Activated CD8-positive, alpha-beta memory T cell treated with anti-CD3 and anti-CD28 coated beads for 4 hours (primary cell): Measurements from ENCODE around the gene SFMBT2.
"Not testable (repeated sequence)": the region's sequence is repeated elsewhere in the genome, so short reads cannot be mapped to it uniquely, and the experiment has no call there.

Experiments
- DNase-seq, 2 donors: peaks; one replicate each; pipeline ENCODE4 v3.0.0-alpha.2; 2020; ENCODE audit warnings: low read depth in 2 of 2

SFMBT2 gene

GRCh38 chr10:7401156-7401555 is 9.7 kb downstream of the SFMBT2 start:
- DNase-seq = no peak

- DNase-seq = no peak
Observed at GRCh38 chr10:7400068-7400715, 10.6 kb downstream of the SFMBT2 start.

GRCh38 chr10:7399533-7399932 is 11.3 kb downstream of the SFMBT2 start:
- no peak for DNase-seq

- no peak for DNase-seq
Observed at GRCh38 chr10:7397049-7398035, 13.5 kb downstream of the SFMBT2 start.

- not testable (repeated sequence) for DNase-seq
Observed at GRCh38 chr10:7392301-7392700, 18.5 kb downstream of the SFMBT2 start.

- no peak for DNase-seq
Observed at GRCh38 chr10:7391748-7392147, 19.1 kb downstream of the SFMBT2 start.

GRCh38 chr10:7390689-7391110 is 20.1 kb downstream of the SFMBT2 start:
- DNase-seq = not testable (repeated sequence)

- no peak for DNase-seq
Observed at GRCh38 chr10:7389844-7390243, 21.0 kb downstream of the SFMBT2 start.

GRCh38 chr10:7389346-7389745 is 21.5 kb downstream of the SFMBT2 start:
- no peak for DNase-seq

- no peak for DNase-seq
Observed at GRCh38 chr10:7388602-7389001, 22.2 kb downstream of the SFMBT2 start.

GRCh38 chr10:7388149-7388548 is 22.7 kb downstream of the SFMBT2 start:
- not testable (repeated sequence) for DNase-seq

- DNase-seq = no peak
Observed at GRCh38 chr10:7385114-7385513, 25.7 kb downstream of the SFMBT2 start.

GRCh38 chr10:7383442-7383841 is 27.4 kb downstream of the SFMBT2 start:
- DNase-seq = no peak

- no peak for DNase-seq
Observed at GRCh38 chr10:7380704-7381241, 30.1 kb downstream of the SFMBT2 start.

GRCh38 chr10:7378602-7379403 is 32.0 kb downstream of the SFMBT2 start:
- no peak for DNase-seq

GRCh38 chr10:7377614-7378248 is 33.1 kb downstream of the SFMBT2 start:
- DNase-seq = no peak

- no peak for DNase-seq
Observed at GRCh38 chr10:7374795-7375194, 36.0 kb downstream of the SFMBT2 start.

GRCh38 chr10:7373039-7373438 is 37.8 kb downstream of the SFMBT2 start:
- no peak for DNase-seq

GRCh38 chr10:7372504-7372903 is 38.3 kb downstream of the SFMBT2 start:
- no peak for DNase-seq

- no peak for DNase-seq
Observed at GRCh38 chr10:7370511-7370910, 40.3 kb downstream of the SFMBT2 start.

GRCh38 chr10:7365027-7365745 is 45.6 kb downstream of the SFMBT2 start:
- no peak for DNase-seq
